ENCODE results near the gene GTF2I. TPM values are rescaled to one million over a fixed set of nuclear protein-coding genes. Genes with fewer than 3 reads are reported as not detected.
A peak's percentile ranks its signal among the peaks of the same experiment; 100 is the strongest.
"Not testable (repeated sequence)": the region's sequence is repeated elsewhere in the genome, so short reads cannot be mapped to it uniquely, and the experiment has no call there.

GTF2I gene
- total RNA-seq, 4 donors from 2014 or later: 142 to 376 (median 172) TPM

- Histone ChIP-seq H3K9me3 (no peaks in the 10 kb centered on the region), H3K4me3 (peak overlapping the region; percentile 100), H3K36me3 (no peaks in the 10 kb centered on the region), H3K4me1 (peaks cover 62% of the 10 kb centered on the region), H3K27me3 (no peaks in the 10 kb centered on the region), H3K27ac (peak overlapping the region; percentile 100)
- peak; percentile 89 to 92 for DNase-seq (ENCODE audit: low spot score in 2 of 2)
- 4% methylated on average over 21 of the region's 108 CpGs for WGBS
- TF ChIP-seq EP300 (IDR thresholded peaks at IDR 0.05) (no peak), POLR2AphosphoS5 (IDR thresholded peaks at IDR 0.05) (no peak), POLR2A (IDR thresholded peaks at IDR 0.05) (no peak), CTCF (IDR thresholded peaks at IDR 0.05) (no peak)
Measured at GRCh38 chr7:74658178-74659004, 873 bp downstream of the GTF2I start.

- not testable (repeated sequence) for H3K9me3 ChIP-seq, H3K36me3 ChIP-seq, H3K27me3 ChIP-seq
- Histone ChIP-seq H3K4me3 (peak overlapping the region; percentile 100), H3K27ac (peak overlapping the region; percentile 100), H3K4me1 (peaks cover 73% of the 10 kb centered on the region)
- 70% methylated on average over 18 of the region's 18 CpGs for WGBS
- DNase-seq (ENCODE audit: low spot score in 2 of 2): peak in 1 of 2 donors; percentile 52
Measured at GRCh38 chr7:74660202-74660601, 2.7 kb downstream of the GTF2I start.

- not testable (repeated sequence) for H3K4me3 ChIP-seq, H3K27me3 ChIP-seq, H3K9me3 ChIP-seq
- peaks cover 60% of the 10 kb centered on the region for H3K4me1 ChIP-seq
- H3K36me3 ChIP-seq: peaks cover 17% of the 10 kb centered on the region
- H3K27ac ChIP-seq: peak overlapping the region; percentile 100
- peak in 1 of 2 donors; percentile 59 for DNase-seq (ENCODE audit: low spot score in 2 of 2)
- WGBS: 75% methylated on average over 21 of the region's 21 CpGs
Measured at GRCh38 chr7:74661836-74662794, 4.6 kb downstream of the GTF2I start.

GRCh38 chr7:74665296-74665938 lies 7.9 kb downstream of the GTF2I start:
- H3K27me3 ChIP-seq: no peaks in the 10 kb centered on the region
- peak in 1 of 2 donors; percentile 15 for DNase-seq (ENCODE audit: low spot score in 2 of 2)
- 94% methylated on average over 12 of the region's 12 CpGs for WGBS
- no peaks in the 10 kb centered on the region for H3K9me3 ChIP-seq
- H3K4me3 ChIP-seq: no peak overlapping the region
- no peak overlapping the region for H3K27ac ChIP-seq
- peaks cover 20% of the 10 kb centered on the region for H3K36me3 ChIP-seq
- no peak for TF ChIP-seq CTCF (IDR thresholded peaks at IDR 0.05)
- TF ChIP-seq POLR2A (IDR thresholded peaks at IDR 0.05): no peak
- TF ChIP-seq POLR2AphosphoS5 (IDR thresholded peaks at IDR 0.05): no peak
- no peak for TF ChIP-seq EP300 (IDR thresholded peaks at IDR 0.05)
- H3K4me1 ChIP-seq: peaks cover 40% of the 10 kb centered on the region

GRCh38 chr7:74667013-74667412 lies 9.5 kb downstream of the GTF2I start:
- WGBS: 91% methylated on average over 7 of the region's 7 CpGs

GRCh38 chr7:74667520-74667919 lies 10.0 kb downstream of the GTF2I start:
- not testable (repeated sequence) for H3K9me3 ChIP-seq, H3K27ac ChIP-seq, H3K27me3 ChIP-seq, H3K4me3 ChIP-seq
- peaks cover 28% of the 10 kb centered on the region for H3K4me1 ChIP-seq
- peaks cover 20% of the 10 kb centered on the region for H3K36me3 ChIP-seq
- DNase-seq (ENCODE audit: low spot score in 2 of 2): peak in 1 of 2 donors; percentile 4
- 88% methylated on average over 5 of the region's 5 CpGs for WGBS

More at GRCh38 chr7:74667013-74667412, 9.5 kb downstream of the GTF2I start:
- H3K27me3 ChIP-seq; DNase-seq (ENCODE audit: low spot score in 2 of 2); H3K9me3 ChIP-seq; H3K27ac ChIP-seq; H3K4me3 ChIP-seq: not testable (repeated sequence)
- Histone ChIP-seq H3K4me1 (peaks cover 27% of the 10 kb centered on the region), H3K36me3 (peaks cover 20% of the 10 kb centered on the region)

GRCh38 chr7:74671602-74672001 lies 14.1 kb downstream of the GTF2I start:
- H3K9me3 ChIP-seq: no peaks in the 10 kb centered on the region
- peaks cover 16% of the 10 kb centered on the region for H3K4me1 ChIP-seq

More at GRCh38 chr7:74671602-74672001, 14.1 kb downstream of the GTF2I start:
- Histone ChIP-seq H3K27ac (no peak overlapping the region), H3K27me3 (no peaks in the 10 kb centered on the region), H3K36me3 (peaks cover 14% of the 10 kb centered on the region), H3K4me3 (no peak overlapping the region)
- no peak for DNase-seq (ENCODE audit: low spot score in 2 of 2)
- TF ChIP-seq POLR2A (IDR thresholded peaks at IDR 0.05): no peak
- TF ChIP-seq CTCF (IDR thresholded peaks at IDR 0.05): no peak
- no peak for TF ChIP-seq POLR2AphosphoS5 (IDR thresholded peaks at IDR 0.05)
- no peak for TF ChIP-seq EP300 (IDR thresholded peaks at IDR 0.05)
- 68% methylated on average over 6 of the region's 6 CpGs for WGBS
